WTC11 (cell line): Measurements from ENCODE around the gene LCMT2. TPM values are rescaled to one million over a fixed set of nuclear protein-coding genes. Genes with fewer than 3 reads are reported as not detected.

Experiments used
- ARID4B ChIP-seq: sonication (generic); formaldehyde crosslinking; IDR thresholded peaks from 2 replicates; pipeline ENCODE4 v1.8.0; 2023; ENCODE audit warnings: missing genetic modification reagents, mild to moderate bottlenecking, borderline replicate concordance
- CBFB ChIP-seq: sonication (generic); formaldehyde crosslinking; IDR thresholded peaks from 2 replicates; pipeline ENCODE4 v1.8.1; 2022; ENCODE audit warnings: mild to moderate bottlenecking, low read depth, missing genetic modification reagents
- E2F1 ChIP-seq: sonication (generic); formaldehyde crosslinking; IDR thresholded peaks from 2 replicates; pipeline ENCODE4 v1.8.0; 2022; ENCODE audit warnings: mild to moderate bottlenecking, missing genetic modification reagents
- E2F5 ChIP-seq: sonication (generic); formaldehyde crosslinking; IDR thresholded peaks from 2 replicates; pipeline ENCODE4 v1.8.1; 2022; ENCODE audit warnings: mild to moderate bottlenecking, moderate library complexity, missing genetic modification reagents
- ETV6 ChIP-seq: sonication (generic); formaldehyde crosslinking; IDR thresholded peaks from 2 replicates; pipeline ENCODE4 v1.8.1; 2022; ENCODE audit warnings: mild to moderate bottlenecking, missing genetic modification reagents
- GABPB1 ChIP-seq: sonication (generic); formaldehyde crosslinking; IDR thresholded peaks from 2 replicates; pipeline ENCODE4 v1.8.1; 2023; ENCODE audit warnings: mild to moderate bottlenecking, missing genetic modification reagents
- HMGXB4 ChIP-seq: sonication (generic); formaldehyde crosslinking; IDR thresholded peaks from 2 replicates; pipeline ENCODE4 v1.8.1; 2023; ENCODE audit warnings: mild to moderate bottlenecking, moderate library complexity, missing genetic modification reagents
- KAT7 ChIP-seq: sonication (generic); formaldehyde crosslinking; IDR thresholded peaks from 2 replicates; pipeline ENCODE4 v1.8.1; 2023; ENCODE audit warnings: missing genetic modification reagents, mild to moderate bottlenecking, borderline replicate concordance
- MAX ChIP-seq: sonication (generic); formaldehyde crosslinking; IDR thresholded peaks from 2 replicates; pipeline ENCODE4 v1.8.0; 2022; ENCODE audit warnings: mild to moderate bottlenecking, missing genetic modification reagents
- MYBL2 ChIP-seq: sonication (generic); formaldehyde crosslinking; IDR thresholded peaks from 2 replicates; pipeline ENCODE4 v1.8.1; 2023; ENCODE audit warnings: mild to moderate bottlenecking, moderate library complexity, missing genetic modification reagents
- NFE2L1 ChIP-seq: sonication (generic); formaldehyde crosslinking; IDR thresholded peaks from 2 replicates; pipeline ENCODE4 v1.8.1; 2023; ENCODE audit warnings: missing genetic modification reagents
- NFYB ChIP-seq: sonication (generic); formaldehyde crosslinking; conservative IDR thresholded peaks from 2 replicates; pipeline ENCODE4 v1.8.0; 2022; ENCODE audit warnings: low read depth, missing genetic modification reagents
- OVOL2 ChIP-seq: fragments of 250-450 bp; sonication (Bioruptor Pico); IDR thresholded peaks from 2 replicates; pipeline ENCODE4 v1.9.0; 2021; ENCODE audit warnings: mild to moderate bottlenecking, borderline replicate concordance
- SMAD3 ChIP-seq: sonication (generic); formaldehyde crosslinking; IDR thresholded peaks from 2 replicates; pipeline ENCODE4 v1.8.0; 2022; ENCODE audit warnings: missing genetic modification reagents, mild to moderate bottlenecking, borderline replicate concordance
- SP1 ChIP-seq: sonication (generic); formaldehyde crosslinking; conservative IDR thresholded peaks from 2 replicates; pipeline ENCODE4 v1.8.1; 2022; ENCODE audit warnings: missing genetic modification reagents
- TEAD1 ChIP-seq: sonication (generic); formaldehyde crosslinking; IDR thresholded peaks from 2 replicates; pipeline ENCODE4 v1.8.0; 2022; ENCODE audit warnings: mild to moderate bottlenecking, missing genetic modification reagents
- TEAD4 ChIP-seq: sonication (generic); formaldehyde crosslinking; IDR thresholded peaks from 2 replicates; pipeline ENCODE4 v1.8.0; 2022; ENCODE audit warnings: mild to moderate bottlenecking, missing genetic modification reagents
- TP53 ChIP-seq: sonication (generic); formaldehyde crosslinking; IDR thresholded peaks from 2 replicates; pipeline ENCODE4 v1.8.1; 2023; ENCODE audit warnings: mild to moderate bottlenecking, missing genetic modification reagents
- USF1 ChIP-seq: sonication (generic); formaldehyde crosslinking; IDR thresholded peaks from 2 replicates; pipeline ENCODE4 v1.8.0; 2022; ENCODE audit warnings: mild to moderate bottlenecking, missing genetic modification reagents
- ZNF138 ChIP-seq: sonication (generic); formaldehyde crosslinking; conservative IDR thresholded peaks from 2 replicates; pipeline ENCODE4 v1.8.1; 2022; ENCODE audit warnings: mild to moderate bottlenecking, moderate library complexity, missing genetic modification reagents
- ZNF232 ChIP-seq: sonication (generic); formaldehyde crosslinking; IDR thresholded peaks from 2 replicates; pipeline ENCODE4 v1.8.0; 2022; ENCODE audit warnings: mild to moderate bottlenecking, missing genetic modification reagents
- ZNF281 ChIP-seq: sonication (generic); formaldehyde crosslinking; IDR thresholded peaks from 2 replicates; pipeline ENCODE4 v1.8.0; 2023; ENCODE audit warnings: mild to moderate bottlenecking, missing genetic modification reagents
- ZNF416 ChIP-seq: fragments of 250-450 bp; sonication (Bioruptor Pico); IDR thresholded peaks from 2 replicates; pipeline ENCODE4 v1.9.0; 2021; ENCODE audit warnings: mild to moderate bottlenecking, inconsistent platforms
- total RNA-seq: library from RNA; stranded (reverse); gene quantifications from 3 replicates; pipeline ENCODE4 v1.2.3, GENCODE V29; 2021

The LCMT2 gene
- total RNA-seq, 1 experiment from 2014 or later, result 7.6 TPM

- TF ChIP-seq MYBL2 (CRISPR knock-in tag) (no peak), OVOL2 (CRISPR knock-in tag) (no peak), E2F1 (CRISPR knock-in tag) (0 out of 2 replicates have a peak, but pooled peaks have one; percentile 70), ZNF232 (0 out of 2 replicates have a peak, but pooled peaks have one; percentile 30), ZNF138 (CRISPR knock-in tag) (no peak), HMGXB4 (CRISPR knock-in tag) (peak; percentile 80; the same call in 1 of the 2 replicates), TEAD1 (CRISPR knock-in tag) (peak; percentile 86), E2F5 (CRISPR knock-in tag) (peak; percentile 90; the same call in 1 of the 2 replicates), CBFB (CRISPR knock-in tag) (no peak), ZNF281 (CRISPR knock-in tag) (0 out of 2 replicates have a peak, but pooled peaks have one; percentile 66), MAX (peak; percentile 92), ETV6 (CRISPR knock-in tag) (peak; percentile 100), TEAD4 (no peak), NFYB (CRISPR knock-in tag) (no peak), TP53 (CRISPR knock-in tag) (no peak), ZNF416 (0 out of 2 replicates have a peak, but pooled peaks have one; percentile 65), NFE2L1 (CRISPR knock-in tag) (no peak), KAT7 (CRISPR knock-in tag) (0 out of 2 replicates have a peak, but pooled peaks have one; percentile 31), USF1 (peak; percentile 67; the same call in 1 of the 2 replicates), ARID4B (CRISPR knock-in tag) (peak; percentile 94), SP1 (CRISPR knock-in tag) (peak; percentile 53; the same call in 1 of the 2 replicates), SMAD3 (CRISPR knock-in tag) (0 out of 2 replicates have a peak, but pooled peaks have one; percentile 12), GABPB1 (CRISPR knock-in tag) (peak; percentile 72)
Observed at GRCh38 chr15:43329960-43330779, at the start of gene LCMT2 (continued).
